Measurements from ENCODE around the gene BBOX1.
"Not testable (repeated sequence)": the region's sequence is repeated elsewhere in the genome, so short reads cannot be mapped to it uniquely, and the experiment has no call there.

BBOX1 gene

GRCh38 chr11:27083782-27084181 lies 43.2 kb downstream of the BBOX1 start:
- no peak for DNase-seq (ENCODE audit: low read depth, low spot score)

GRCh38 chr11:27084518-27084917 lies 43.9 kb downstream of the BBOX1 start:
- DNase-seq (ENCODE audit: low read depth, low spot score): peak; percentile 2

DNA sequence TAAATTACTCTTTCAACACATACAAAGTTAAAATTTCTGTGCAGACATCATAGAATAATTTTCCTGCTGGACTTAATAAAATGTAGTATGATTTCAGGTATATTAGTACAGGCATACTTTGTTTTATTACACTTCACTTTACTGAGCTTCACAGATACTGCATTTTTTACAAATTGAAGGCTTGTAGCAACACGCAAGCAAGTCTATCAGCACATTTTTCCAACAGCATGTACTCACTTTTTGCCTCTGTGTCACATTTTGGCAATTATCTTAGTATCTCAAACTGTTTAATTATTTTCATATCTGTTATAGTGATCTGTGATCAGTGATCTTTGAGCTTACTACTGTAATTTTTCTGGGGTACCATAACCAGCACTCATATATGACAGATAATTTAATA lies 44.5 kb downstream of the BBOX1 start:
- DNase-seq (ENCODE audit: low read depth, low spot score): no peak

DNA sequence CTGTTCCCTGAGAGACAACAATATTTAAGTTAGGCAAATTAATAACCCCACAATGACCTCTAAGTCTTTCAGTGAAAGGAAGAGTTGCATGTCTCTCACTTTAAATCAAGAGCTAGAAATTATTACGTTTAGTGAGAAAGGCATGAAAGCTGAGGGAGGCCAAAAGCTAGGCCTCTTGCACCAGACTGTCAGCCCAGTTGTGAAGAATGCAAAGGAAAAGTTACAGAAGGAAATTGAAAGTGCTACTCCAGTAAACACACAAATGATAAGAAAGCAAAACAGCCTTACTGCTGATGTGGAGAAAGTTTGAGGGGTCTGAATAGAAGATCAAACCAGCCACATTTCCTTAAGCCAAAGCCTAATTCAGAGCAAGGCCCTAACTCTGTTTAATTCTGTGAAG lies 45.0 kb downstream of the BBOX1 start:
- DNase-seq (ENCODE audit: low read depth, low spot score): no peak

GRCh38 chr11:27087432-27087831 lies 46.8 kb downstream of the BBOX1 start:
- DNase-seq (ENCODE audit: low read depth, low spot score): no peak

DNA sequence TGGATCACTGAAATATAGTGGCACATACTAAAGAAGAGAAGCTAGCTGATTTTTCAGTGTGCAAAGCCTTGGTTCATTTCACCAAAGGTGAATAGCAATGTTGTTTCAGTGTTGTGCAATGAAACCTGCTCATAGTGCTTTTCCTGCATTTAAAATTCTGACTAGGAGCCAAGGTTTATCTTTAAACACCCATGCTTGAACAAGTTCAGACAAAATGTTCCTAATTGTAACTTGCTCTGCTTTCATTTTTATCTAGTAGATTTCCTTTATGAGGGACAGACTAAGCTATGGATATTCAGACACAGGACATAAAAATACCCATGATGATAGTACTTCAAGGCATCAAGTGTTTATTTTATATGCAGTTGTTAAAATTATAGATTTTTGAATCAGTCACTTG lies 47.7 kb downstream of the BBOX1 start:
- no peak for DNase-seq (ENCODE audit: low read depth, low spot score)

DNA sequence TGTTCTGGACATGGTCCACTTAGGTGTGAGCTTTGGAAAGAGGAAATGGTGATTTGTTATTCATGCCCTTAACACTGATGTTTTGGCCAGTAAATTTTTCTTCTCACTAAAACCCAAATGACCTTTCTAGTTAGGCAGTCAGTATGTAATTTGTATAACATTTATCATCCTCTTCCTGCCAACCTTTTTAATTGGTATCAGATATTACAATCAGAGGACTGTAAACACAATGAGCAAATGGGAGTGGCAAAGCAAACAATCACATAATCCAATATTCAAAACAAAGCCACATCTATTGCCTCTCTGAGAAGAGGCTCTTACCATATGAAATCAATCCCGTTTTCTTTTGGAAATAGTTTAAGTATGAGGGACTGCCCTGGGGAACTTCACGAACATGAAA lies 49.1 kb downstream of the BBOX1 start:
- no peak for DNase-seq (ENCODE audit: low read depth, low spot score)

- DNase-seq (ENCODE audit: low read depth, low spot score): not testable (repeated sequence)
These were observed 49.8 kb downstream of the BBOX1 start for GRCh38 chr11:27090357-27090948.

- DNase-seq (ENCODE audit: low read depth, low spot score): no peak
These were observed 53.5 kb downstream of the BBOX1 start for GRCh38 chr11:27094120-27094519.

DNA sequence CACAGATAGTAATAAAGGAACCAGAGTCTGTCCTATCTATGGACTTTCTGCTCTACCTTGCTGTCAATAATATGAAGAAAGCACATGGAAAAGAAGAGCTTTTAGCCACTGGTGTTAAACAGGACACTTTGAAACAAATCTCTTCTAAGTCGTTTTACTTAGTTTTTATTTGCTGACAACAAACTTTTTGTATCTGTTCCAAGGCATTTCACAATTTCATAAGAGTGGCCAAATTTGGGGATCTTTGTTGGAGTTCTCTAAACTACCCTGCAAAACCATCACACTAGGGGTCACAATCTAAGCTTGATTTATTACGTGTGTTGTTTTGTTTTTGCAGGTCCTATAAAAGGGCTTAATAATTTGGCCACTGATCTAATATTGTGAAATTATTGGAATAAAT lies 54.4 kb downstream of the BBOX1 start:
- no peak for DNase-seq (ENCODE audit: low read depth, low spot score)

GRCh38 chr11:27095887-27096286 lies 55.3 kb downstream of the BBOX1 start:
- DNase-seq (ENCODE audit: low read depth, low spot score): no peak

GRCh38 chr11:27097551-27097950 lies 56.9 kb downstream of the BBOX1 start:
- DNase-seq (ENCODE audit: low read depth, low spot score): no peak

DNA sequence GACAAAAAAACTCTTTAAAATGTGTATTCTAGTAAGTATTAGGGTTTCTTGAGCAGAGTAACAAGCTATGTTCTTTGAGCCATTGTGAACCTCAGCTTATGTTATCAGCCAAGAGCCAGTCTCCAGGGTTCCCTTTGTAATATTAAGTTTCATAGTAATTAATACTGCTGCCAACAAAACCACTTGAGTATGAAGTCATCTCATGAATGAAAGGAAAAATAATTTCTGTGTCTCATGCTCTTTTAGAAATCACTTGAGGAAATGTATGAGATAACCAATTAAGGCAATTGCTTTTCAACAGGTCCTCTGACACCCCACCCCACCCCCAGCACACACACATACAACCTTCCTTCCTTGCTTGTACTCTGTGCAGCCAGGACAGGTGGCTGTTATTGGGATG lies 59.9 kb downstream of the BBOX1 start:
- no peak for DNase-seq (ENCODE audit: low read depth, low spot score)

DNA sequence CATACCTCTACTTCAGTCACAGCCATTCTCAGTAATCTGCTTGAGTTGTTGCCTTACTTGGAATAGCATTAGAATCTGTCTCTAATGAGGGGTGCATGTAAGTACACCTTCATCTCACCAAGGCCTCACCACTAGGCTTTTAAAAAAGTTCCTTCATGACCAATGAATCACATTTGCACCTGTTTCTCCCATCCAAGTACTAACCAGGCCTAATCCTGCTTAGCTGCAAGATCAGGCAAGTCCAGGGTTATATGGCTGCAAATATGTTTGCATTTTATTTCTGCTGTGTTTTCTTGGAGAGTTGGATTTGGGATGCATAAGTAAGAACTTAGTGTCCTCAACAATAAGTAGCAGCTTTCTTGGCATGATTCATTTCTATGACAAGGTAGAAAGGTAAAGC lies 66.9 kb downstream of the BBOX1 start:
- no peak for DNase-seq (ENCODE audit: low read depth, low spot score)

DNA sequence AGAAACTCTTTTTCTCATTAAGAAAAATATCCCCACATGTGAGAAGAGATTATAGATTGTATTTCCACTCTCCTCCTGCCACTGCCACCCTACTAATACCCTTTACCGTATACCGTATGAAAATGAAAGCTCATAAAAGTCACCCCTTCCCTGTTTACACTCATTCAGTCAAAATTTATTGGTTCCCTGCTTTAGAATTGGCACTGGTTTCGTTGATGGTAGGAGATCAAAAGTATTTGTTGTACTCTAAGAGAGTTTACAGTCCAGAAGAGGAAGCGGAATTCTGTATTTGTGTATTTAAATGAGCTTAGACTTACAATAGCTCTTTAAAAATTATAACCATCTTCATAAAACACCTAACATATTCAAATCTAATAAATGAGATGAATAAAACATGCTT lies 68.2 kb downstream of the BBOX1 start:
- no peak for DNase-seq (ENCODE audit: low read depth, low spot score)

DNA sequence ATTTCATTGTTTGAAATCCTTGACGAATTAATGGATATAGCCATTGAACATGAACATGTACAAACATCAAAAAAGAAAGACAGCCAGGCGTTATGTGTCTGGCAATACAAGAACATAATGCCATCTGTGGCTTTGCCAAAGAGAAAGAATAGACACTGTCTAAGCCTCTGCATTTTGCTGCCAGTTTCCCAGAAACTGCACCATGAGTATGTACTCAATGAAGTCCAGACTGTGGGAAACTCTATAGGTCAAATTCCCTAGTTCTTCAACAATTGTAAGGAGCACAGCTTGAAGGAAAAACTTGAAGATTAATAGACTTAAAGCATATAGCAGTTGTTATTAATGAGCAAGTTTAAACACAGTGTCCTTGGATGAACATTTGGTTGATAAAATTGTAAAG lies 71.3 kb downstream of the BBOX1 start:
- no peak for DNase-seq (ENCODE audit: low read depth, low spot score)

DNA sequence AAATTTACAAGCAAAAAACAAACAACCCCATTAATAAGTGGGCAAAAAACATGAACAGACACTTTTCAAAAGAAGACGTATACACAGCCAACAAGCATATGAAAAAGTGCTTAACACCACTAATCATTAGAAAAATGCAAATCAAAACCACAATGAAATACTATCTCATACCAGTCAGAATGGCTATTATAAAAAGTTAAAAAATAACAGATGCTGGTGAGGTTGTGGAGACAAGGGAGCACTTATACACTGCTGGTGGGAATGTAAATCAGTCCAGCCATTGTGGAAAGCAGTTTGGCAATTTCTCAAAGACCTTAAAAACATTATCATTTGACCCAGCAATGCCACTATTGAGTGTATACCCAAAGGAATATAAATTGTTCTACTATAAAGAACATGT lies 72.3 kb downstream of the BBOX1 start:
- DNase-seq (ENCODE audit: low read depth, low spot score): no peak

- no peak for DNase-seq (ENCODE audit: low read depth, low spot score)
These were observed 74.5 kb downstream of the BBOX1 start for GRCh38 chr11:27115051-27115650.

DNA sequence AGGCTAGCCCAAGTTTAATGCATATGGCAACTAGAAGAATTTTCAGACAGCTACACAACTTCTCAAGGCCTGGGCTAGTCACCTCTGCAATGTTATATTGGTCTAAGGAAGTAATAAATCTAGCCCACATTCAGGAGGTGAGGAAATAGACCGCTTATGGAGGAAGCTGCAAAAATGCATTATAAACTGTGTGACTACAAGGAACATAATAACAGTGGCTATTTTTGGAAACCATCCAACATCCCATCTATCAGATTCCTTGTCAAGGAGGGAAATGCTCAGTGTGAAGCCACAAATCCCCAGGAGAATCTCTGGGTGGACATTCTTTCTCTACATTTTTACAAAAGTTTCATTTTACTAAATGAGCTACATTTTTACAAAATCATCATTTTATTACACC lies 76.1 kb downstream of the BBOX1 start:
- DNase-seq (ENCODE audit: low read depth, low spot score): no peak

- no peak for DNase-seq (ENCODE audit: low read depth, low spot score)
These were observed 77.8 kb downstream of the BBOX1 start for GRCh38 chr11:27118371-27118770.

DNA sequence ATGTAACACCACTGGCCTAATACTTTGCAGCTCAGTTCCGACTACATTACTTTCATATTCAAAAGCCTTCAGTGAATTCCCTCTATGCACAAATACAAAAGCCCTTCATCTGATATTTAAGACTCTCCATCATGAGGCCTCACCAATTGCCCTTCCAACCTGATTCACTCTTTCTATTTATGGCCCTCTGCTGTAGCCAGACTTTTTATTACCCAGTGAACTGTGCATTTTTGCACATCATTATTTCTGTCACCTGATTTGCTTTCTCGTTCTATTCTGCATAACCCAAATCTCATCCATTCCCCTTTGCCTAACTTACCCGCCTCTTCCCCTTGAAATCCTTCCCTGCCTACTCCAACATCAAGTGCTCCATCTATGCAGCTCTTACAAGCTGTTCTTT lies 78.3 kb downstream of the BBOX1 start:
- no peak for DNase-seq (ENCODE audit: low read depth, low spot score)

DNA sequence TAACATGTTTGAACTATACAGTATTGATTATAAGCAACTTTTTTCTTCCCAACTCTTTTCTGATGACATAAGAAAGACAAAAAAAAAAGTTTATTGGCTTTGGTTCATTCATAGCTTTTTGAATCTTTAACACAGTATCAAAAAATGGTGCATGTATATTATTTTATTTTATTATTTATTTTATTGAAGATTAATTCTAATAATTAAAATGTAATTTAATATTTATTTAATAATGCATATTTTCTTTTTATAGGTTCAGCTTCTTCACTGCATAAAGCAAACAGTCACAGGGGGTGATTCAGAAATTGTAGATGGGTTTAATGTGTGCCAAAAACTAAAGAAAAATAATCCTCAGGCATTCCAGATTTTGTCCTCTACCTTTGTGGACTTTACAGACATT lies 78.8 kb downstream of the BBOX1 start:
- no peak for DNase-seq (ENCODE audit: low read depth, low spot score)

GRCh38 chr11:27120211-27120610 lies 79.6 kb downstream of the BBOX1 start:
- no peak for DNase-seq (ENCODE audit: low read depth, low spot score)

- DNase-seq (ENCODE audit: low read depth, low spot score): no peak
These were observed 81.4 kb downstream of the BBOX1 start for GRCh38 chr11:27122001-27122400.

Measured in iPS DF 19.7 (cell line).